ENCODE results near the gene RAC3.
A peak's percentile ranks its signal among the peaks of the same experiment; 100 is the strongest.

Gene RAC3

DNA sequence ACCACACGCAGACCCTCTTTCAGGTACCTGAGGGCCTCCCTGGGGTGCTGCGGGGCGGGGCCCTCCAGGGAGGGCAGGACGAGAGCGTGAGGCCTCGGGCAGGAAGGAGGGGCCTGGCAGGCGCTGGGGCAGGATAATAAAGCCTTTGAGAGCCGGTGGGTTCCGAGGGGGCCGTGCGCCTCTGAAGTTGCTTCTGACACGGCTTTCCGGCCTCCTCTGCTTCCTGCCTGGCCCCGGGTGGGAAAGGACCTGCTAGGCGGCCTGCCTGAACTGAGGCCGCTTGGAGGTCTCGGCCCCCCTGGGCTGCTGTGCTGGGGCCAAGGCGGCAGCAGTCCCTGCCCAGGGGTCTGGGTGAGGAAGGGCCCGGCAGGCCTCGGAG is 19.2 kb upstream of the RAC3 start:
- FAIRE-seq (no peak), DNase-seq (ENCODE audit: low spot score) (no peak)

DNA sequence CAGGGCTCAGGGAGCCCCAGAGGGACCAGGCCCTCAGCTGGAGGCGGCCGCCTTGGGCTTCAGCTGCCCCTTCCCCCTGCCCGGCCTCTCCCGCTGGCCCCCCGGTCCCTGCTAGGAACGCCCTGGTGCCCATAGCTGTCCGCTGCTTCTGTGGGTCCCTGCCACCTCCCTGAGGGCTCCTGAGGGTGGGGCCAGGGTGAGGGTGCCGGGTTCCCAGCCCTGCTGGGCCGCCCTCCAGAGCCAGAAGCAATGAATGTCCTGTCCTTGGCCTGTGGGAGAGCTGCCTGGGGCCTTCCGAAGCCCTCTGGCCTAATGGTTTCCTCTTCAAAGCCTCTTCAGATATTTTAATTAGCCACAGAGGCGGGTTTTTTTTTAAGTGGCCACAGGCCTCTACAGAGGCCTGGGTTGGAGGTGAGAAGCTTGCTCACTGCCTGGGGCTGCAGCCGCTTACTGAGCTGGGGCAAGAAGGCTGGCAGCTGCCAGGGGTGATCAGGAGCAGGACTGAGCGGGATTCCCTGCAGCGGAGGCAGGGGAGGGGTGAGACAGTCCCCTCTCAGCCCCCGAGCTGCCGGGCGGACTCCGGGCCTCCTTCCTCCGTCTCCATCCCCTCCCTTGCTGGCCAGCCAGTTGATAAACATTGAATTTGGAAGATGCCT is 18.7 kb upstream of the RAC3 start:
- FAIRE-seq (peak; percentile 5), DNase-seq (ENCODE audit: low spot score) (no peak)

DNA sequence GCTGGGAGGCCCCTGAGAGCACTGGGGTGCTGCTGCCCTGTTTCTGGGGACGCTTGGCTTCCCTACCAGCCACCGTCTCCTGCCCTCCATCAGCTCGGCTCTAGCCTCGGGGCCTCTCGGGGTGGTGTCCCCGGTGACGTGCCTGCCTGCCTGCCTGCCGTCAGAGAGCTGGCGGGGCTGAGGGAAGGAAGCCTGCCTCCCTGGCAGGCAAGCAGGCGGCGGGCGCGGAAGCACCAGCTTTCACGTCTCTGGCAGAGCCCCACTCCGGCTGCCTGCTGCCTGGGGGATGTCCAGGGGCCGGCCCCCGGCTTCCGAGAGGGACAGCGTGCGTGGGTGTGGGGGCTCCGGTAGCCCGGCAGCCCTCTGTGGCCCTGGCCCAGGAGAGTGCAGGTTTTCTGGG is 18.1 kb upstream of the RAC3 start:
- no peak for DNase-seq (ENCODE audit: low spot score)

DNA sequence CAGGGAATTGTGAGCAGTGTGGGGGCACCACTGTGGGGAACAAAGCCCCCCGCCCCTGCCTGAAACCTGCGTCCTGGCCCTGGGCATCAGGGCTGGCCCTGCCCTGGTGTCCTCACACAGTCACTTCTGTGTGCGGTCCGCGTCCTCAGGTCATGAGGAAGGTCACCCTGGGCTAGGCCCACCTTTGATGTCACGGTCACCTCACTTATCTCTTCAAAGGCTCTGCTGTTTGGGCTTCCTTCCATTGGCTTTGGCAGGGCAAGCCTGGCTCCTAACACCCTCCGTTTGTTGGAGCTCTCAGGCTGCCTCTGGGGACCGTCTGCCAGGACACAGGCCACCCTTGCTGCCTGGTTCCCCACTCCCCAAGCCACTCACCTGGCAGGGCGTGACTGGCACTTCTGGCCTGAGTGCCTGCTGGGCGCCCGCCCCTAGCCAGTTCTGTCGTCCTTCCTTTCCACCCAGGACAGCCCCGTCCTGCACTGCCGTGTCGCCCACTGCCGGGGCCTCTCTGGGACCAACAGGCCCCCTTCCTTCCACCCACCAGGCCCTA is 17.6 kb upstream of the RAC3 start:
- no peak for DNase-seq (ENCODE audit: low spot score)
- FAIRE-seq: peak; percentile 35

More for the DNA sequence above, 18.1 kb upstream of the RAC3 start:
- no peak for FAIRE-seq

DNA sequence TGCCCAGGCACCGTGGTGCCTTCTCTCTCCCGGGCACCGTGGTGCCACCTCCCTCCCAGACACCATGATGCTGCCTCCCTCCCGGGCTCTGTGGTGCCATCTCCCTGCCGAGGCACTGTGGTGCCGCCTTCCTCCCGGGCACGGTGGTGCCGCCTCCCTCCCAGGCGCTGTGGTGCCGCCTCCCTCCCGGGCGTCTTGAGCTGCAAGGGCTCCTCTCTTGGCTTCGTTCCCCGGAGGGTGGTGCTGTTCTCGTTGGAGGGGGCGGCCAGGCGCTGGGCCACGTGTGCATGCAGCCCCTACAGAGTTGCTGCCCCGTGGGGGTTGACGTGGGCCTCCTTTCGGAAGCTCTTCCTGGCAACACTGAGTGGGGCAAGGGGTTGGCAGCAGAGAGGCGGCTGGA is 17.0 kb upstream of the RAC3 start:
- DNase-seq (ENCODE audit: low spot score): no peak
- FAIRE-seq: no peak

DNA sequence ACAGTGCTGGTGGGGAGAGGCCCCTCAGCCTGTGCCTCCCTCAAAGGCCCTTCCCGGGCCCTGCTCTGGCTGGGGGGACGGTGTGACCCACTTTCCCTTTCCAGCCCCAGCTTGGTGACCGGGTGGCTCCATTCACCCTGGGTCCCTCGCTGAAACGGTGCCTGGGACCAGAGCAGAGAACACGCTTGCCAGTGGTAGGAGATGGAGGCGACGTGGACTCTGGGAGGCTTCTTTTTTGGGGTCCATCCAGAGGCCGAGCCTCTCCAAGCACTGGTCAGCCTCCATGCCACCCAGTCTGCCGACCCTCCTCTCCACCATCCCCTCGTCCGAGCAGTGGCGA is 16.5 kb upstream of the RAC3 start:
- no peak for FAIRE-seq
- DNase-seq (ENCODE audit: low spot score): no peak

DNA sequence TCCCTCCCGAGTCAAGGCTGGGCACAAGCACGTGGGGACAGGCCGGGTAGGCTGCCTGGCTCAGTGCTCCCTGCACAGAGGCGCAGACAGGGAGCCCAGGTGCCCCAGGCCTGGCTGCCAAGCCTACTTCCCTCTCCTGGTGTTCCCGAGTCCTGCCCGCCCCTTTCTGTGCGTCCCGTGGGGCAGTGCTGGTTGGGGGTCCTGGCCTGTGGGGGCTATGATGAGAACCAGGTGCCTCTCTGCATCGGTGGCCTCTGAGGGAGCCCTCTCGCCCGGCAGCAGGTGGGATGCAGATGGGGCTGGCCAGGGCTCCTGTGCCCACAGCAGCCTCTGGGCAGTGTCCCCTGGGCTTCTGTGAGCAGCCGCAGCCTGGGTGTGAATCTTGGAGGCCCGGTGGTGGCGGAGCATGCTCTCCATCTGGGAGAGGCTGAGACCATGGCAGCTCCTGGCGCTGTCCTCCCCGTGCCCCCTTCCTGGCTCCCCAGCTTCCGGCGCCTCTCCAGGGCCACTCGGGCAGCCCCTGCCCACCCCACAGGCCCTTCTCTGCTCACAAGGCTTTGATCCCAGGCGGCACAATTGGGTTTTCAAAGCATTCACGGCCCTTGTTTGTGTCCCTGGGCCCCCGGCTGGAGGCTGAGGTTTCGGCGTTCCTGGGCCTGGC is 16.0 kb upstream of the RAC3 start:
- DNase-seq (ENCODE audit: low spot score) (no peak), FAIRE-seq (peak; percentile 40)

DNA sequence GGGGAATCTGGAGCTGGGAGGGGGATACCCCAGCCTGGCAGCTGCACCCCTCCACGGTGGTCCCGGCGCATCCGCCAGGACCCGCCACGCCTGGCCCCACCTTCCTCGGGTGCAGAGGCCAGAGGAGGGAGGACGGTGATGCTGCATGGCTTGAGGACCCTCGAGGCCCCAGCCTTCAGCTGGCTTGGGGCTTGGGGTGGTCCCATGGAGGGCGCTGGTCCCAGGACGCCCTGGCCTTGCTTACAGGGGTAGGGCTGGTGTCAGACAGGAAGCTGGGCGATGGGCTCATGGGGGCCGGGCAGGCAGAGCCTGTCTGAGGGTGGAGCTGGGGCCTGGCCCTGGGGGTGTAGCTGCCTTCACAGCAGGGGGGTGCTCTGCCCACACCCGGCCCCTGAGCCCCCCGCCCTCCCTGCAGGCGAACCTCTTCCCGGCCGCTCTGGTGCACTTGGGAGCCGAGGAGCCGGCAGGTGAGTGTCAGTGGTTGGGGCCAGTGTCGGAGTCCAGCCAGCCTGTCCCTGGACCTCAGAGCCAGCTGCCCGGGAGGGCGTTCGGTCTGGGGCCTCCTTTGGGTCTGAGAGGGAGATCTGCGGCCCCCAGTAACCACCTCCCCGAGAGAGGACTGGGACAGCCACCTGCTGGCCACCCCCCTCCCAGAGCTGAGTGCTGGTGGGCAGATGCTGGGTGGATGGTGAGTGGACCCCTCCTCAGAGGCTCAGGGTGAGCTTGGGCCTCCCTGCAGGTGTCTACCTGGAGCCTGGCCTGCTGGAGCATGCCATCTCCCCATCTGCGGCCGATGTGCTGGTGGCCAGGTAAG is 15.2 kb upstream of the RAC3 start:
- DNase-seq (ENCODE audit: low spot score): no peak

DNA sequence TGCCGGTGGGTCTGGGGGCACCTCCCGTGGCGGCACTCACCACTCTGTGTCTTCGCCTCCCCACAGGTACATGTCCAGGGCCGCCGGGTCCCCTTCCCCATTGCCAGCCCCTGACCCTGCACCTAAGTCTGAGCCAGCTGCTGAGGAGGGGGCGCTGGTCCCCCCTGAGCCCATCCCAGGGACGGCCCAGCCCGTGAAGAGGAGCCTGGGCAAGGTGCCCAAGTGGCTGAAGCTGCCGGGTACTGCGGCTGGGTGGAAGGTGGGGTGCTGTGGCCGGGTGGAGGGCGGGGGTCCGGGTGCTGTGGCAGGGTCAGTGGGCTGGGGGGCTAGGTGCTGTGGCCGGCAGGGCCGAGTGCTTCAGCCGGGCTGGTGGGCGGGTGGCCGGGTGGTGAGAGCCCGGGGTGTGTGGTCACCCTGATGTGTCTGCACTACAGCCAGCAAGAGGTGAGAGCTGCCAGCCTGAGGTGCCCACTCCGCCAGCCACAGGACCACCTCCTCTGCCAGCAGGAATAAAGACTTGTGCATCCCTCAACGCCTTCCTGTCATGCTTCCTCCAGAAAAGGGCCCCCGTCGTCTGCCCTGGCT is 14.5 kb upstream of the RAC3 start:
- DNase-seq (ENCODE audit: low spot score) (no peak), FAIRE-seq (no peak)

More for the DNA sequence above, 15.2 kb upstream of the RAC3 start:
- FAIRE-seq: no peak

DNA sequence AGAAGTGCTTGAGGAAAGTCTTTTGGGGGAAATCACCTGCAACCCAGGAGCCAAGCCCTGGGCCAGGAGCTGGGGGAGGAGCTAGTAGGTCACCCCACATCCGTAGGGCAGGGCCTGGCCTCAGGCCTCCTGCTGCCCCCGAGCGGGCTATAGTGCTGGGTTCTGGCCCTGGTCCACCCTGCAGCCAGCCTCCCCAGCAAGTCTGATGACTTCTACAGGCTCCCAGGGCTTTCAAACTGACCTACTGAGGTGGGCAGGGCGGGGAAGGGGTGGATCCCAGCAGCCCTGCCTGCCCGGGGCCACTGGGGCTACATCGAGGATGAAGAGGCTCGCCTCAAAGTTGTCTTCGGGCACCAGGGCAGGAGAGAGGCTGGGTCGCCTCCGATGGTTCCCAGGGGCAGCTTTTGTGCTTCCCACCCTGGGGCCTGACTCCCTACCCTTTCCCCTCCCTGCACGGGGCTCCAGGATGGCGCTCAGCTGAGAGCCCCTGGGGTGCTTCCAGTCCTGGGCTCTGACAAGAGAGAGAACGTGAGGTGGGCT is 13.8 kb upstream of the RAC3 start:
- DNase-seq (ENCODE audit: low spot score): no peak
- no peak for FAIRE-seq

DNA sequence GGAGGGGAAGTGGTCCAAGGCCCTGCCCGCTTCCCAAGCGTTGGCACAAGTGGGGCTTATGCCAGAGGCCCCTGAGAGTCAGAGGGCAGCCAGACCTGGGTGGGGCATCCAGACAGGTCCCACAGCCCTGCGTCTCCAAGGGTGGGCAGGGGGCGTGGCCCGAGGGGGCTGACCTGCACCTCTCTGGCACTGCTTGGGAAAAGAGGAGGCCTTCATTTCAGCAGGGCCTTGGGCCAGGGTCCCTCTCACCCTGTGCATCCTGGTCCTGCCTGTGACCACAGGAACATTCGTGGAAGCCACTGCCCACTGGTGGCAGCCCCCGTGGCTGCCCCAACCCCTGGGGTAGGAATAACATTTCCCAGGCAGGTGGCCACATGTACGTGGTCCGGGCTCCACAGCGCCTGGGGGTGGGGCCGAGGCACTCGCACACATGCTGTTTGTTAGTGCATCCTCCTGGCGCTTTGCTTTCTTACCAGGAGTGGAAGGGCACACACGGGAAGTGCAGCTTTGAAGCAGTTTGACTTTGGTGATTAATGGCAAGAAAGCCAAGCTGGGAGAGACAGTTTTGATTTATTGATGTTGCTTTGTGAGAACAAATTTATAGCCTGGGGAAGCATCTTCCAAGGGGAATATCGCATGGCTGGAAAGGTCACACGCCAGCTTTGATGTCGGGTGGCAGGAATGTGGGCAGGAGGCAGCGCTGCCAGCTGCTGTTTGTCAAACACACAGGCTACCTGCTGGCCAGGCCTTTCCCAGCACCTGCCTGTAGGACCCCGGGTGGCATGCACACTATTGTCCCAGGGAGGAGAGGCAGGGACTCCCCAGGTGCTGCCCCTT is 13.1 kb upstream of the RAC3 start:
- DNase-seq (ENCODE audit: low spot score) (no peak), FAIRE-seq (no peak)

DNA sequence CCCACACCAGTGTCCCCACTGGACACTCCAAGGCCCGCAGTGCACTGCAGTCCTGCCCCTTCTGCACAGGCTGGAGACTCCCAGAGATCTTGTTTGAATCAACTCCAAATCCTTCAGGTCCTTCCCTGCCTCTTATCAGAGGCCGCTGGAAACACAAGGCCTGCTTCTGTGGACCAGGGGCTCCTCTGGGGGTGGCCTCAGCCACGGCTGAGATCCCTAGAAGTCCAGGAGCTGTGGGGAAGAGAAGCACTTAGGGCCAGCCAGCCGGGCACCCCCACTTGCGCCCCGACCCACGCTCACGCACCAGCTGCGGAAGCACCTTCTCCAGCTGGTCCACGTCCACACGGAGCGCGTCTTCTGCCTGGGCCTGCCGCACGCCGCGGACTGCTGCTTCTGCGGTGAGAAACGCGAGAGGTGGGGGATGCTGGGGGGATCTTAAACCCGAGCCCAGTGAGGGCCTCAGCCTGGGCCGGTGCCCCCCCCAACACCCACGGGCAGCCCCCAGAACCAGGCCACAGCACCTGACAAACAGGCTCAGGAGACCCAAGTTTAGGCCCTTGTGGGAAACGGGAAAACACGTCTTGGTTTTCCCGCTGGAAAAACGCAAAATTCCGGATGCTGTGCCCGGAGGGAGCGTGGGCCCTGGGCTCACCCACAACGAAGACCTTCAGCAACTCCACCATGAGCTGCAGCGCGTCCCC is 12.3 kb upstream of the RAC3 start:
- DNase-seq (ENCODE audit: low spot score): no peak
- peak; percentile 46 for FAIRE-seq

DNA sequence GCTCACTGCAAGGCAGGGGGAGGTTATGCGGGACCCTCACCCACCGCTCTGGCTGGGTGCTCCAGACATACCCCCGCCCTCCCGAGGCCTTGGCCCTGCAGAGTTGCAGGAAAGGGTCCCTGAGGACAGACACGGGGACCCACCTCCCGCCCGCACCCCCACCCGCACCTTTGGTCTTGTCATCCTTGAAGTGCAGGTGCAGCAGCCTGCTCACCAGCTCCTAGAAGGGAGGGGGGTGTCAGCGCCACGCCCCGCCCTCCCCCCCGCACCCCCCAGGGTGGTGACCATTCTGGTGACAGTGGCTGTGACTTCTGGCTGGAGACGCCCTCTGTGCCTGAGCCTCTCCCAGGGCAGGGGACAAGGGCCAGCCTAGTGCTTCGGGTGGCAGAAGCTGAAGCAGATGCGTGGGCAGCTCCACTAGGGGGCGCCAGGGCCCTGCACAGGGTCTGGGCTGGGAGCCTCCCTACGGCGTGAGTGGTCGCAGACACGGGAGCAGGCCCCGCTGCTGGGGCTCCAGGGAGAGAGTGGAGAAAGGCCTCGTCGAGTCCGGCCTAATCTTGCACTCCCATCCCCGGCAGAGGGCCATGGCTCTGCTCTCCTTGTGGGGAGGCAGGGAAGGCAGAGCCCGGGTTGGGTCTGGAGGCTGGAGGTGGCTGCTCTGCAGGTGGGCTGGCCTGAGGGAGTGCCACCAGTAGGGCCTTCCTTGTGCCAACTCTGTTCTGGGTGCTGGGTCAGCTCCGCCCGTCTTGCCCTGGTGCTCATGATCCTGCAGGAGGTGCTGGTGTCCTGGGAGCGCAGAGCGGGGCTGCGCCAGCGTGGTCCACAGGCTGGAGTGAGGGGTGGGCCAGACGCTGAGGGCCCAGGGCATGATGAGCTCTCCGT is 11.5 kb upstream of the RAC3 start:
- peak; percentile 79 for DNase-seq (ENCODE audit: low spot score)
- peak; percentile 9 for FAIRE-seq

DNA sequence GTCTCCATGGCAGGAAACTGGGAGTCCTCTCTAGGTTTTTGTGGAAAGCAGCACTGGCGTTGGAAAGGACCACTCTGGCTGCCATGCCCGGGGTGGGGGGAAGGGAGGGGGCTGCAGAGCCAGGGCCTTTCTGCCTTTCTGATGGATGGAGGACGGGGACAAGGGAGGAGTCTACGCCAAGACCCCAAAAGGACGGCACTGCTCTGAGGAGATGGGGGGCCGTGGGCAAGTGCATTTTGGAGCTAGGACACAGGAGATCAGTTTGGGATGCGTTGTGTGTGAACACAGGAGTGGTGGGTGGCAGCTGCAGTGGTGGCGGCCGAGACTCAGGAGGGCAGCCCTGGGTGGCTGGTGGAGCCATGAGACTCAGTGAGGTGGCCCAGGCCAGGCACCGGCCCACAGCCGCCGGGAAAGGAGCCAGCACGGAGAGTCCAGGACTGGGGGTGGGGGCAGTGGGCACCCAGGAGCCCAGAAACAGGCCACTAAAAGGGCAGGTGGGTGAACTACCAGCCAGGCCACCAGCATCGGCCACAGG is 10.8 kb upstream of the RAC3 start:
- no peak for DNase-seq (ENCODE audit: low spot score)
- peak; percentile 5 for FAIRE-seq

DNA sequence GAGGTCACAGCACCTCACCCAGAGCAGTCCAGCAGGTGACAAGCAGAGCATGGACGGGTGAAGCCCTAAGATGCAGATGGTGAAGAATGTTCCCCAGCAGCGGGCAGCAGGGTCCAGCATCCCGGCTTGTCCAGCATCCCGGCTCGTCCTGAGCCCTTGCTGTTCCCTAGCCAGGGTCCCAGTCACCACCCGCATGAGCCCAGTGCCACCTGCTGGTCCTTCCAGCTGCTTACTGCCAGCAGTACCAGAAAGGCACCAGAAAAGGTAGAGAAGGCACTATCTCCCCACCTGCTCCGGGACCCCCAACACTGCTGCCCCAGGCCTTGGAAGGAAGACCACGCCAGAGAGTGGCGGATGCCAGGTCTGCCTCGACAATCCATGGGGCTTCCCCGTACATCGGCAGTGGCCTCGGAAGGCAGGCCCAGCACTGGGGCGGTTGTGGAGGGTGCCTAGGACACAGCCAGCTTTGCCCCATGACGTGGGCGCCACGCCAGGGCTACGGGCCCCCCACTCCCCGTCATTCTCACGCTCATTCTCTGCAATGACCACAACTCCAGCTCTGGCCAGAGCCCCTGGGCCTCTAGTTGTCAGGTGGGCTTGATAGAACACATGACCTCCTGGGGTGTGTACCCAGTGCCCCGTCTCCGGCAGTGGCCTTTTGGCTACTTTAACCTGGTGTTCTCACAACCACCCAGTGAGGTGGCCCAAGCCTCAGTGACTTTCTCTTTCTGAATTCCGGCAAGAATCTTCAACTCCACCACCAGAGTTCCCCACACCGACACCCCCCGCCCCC is 10.2 kb upstream of the RAC3 start:
- peak; percentile 73 for DNase-seq (ENCODE audit: low spot score)
- FAIRE-seq: peak; percentile 91

DNA sequence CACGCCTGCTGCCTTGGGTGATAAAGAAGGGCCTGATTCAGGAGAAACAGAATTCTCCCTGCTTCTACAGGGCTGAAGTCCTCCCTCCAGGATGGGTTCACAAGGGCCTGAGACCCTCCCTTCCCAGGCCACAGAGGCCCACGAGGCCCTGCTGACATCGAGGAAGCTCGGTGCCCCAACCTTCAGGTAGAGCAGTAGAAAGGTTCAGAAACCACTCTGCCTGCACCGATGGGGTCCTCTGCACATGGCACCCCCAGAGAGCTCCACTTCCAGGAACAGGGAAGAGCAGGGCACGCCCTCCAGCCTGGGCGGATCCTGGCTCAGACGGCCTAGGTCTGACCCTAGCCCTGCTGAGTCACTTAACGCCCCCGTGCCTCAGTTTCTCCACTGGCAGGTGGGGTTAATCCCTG is 9.6 kb upstream of the RAC3 start:
- FAIRE-seq (no peak), DNase-seq (ENCODE audit: low spot score) (no peak)

DNA sequence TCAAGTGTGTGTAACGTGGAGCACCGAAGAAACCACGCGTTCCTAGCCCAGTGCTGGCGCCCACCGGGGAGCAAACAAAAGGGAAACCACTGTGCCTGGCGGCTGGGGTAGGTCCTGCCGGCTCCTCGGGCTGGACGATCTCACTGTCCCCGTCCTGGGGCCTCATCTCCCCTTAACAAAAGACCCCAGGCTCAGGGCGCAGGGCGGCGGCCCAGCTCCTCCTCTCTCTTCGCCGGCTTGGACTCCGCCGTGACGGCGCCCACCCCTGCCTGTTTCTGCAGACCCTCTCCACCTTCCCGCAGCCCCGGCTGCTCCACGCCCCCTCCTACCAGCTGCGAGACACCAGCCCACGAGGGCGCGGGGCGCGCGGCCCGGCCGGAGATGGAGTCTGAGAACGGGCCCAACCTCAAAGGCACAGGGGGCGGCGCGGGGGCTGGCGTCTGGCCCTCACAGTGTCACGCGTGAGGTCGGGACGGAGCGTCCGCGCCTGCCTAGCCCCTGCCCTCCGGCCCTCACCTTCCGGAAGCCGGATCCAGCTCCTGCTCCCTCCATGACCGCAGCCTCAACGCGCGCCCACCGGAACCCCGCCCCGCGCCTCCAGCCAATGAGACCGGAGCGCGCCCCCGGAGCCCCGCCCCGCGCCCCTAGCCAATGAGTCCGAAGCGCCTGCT is 9.0 kb upstream of the RAC3 start, which contains the start of gene CENPX:
TSS of gene CENPX (minus strand) at position 569 of the 671 bp plus-strand sequence. CDS start at position 552, 17 bp downstream.
- DNase-seq (ENCODE audit: low spot score): no peak
- peak; percentile 74 for FAIRE-seq
